Endothelial cell of umbilical vein (primary cell): ENCODE measurements around the gene GIMAP8. TPM values are rescaled to one million over a fixed set of nuclear protein-coding genes. Genes with fewer than 3 reads are reported as not detected.

Source experiments
- BruUV-seq: library from RNA; stranded (reverse); fragments of 400-500 nt; replicated peaks from 2 replicates; lab custom pipeline; 2021; lab: Mats Ljungman, UMichigan
- CTCF ChIA-PET: fragments of 300-600, 350-600 bp; sonication (Branson Sonifier 250); formaldehyde crosslinking; loops from one replicate; lab custom pipeline; 2021; ENCODE audit warnings: antibody characterized with exemption, inconsistent platforms; lab: Charles Lee
- POLR2A ChIA-PET: fragments of 300-600, 350-600 bp; sonication (Branson Sonifier 250); formaldehyde crosslinking; loops from one replicate; lab custom pipeline; 2021; ENCODE audit warnings: antibody characterized with exemption, inconsistent platforms; lab: Charles Lee
- DNase-seq: peaks from one replicate; pipeline ENCODE4 v3.0.0-alpha.2; 2011; ENCODE audit warnings: low read depth, low spot score
- FAIRE-seq: peaks from 2 replicates; lab custom pipeline; 2011; peaks lifted over from hg19 to GRCh38; lab: Jason Lieb, UNC
- H2AFZ ChIP-seq: 2 replicates; pipeline ENCODE4 v1.6.0; 2012; ENCODE audit warnings: low read depth, low read length, control low read depth, inconsistent platforms
- H3K27ac ChIP-seq: 2 replicates; pipeline ENCODE4 v1.5.1; 2011; ENCODE audit warnings: low read depth, mild to moderate bottlenecking, control low read depth, low read length, moderate library complexity; ENCODE audit not compliant: insufficient read depth
- H3K27me3 ChIP-seq, 2 experiments: 2 replicates each; pipeline versions ENCODE4 v1.6.0 to v1.6.1; 2011; ENCODE audit warnings: low read length in 2 of 2, mixed read lengths in 1 of 2; ENCODE audit not compliant: control insufficient read depth in 2 of 2, insufficient read depth in 2 of 2
- H3K36me3 ChIP-seq, 2 experiments: 2 replicates in 1 of 2; 3 replicates in 1 of 2; pipeline ENCODE4 v1.5.1; 2011; ENCODE audit warnings: low read length in 2 of 2, mild to moderate bottlenecking in 1 of 2, moderate library complexity in 1 of 2; ENCODE audit not compliant: control insufficient read depth in 2 of 2, insufficient read depth in 2 of 2; ENCODE audit errors: extremely low read depth in 1 of 2
- H3K4me1 ChIP-seq: 3 replicates; pipeline ENCODE4 v1.5.1; 2011; ENCODE audit warnings: mild to moderate bottlenecking, low read length; ENCODE audit not compliant: control insufficient read depth, insufficient read depth; ENCODE audit errors: extremely low read depth
- H3K4me2 ChIP-seq: 2 replicates; pipeline ENCODE4 v1.6.1; 2011; ENCODE audit warnings: low read length, control low read depth, mixed read lengths; ENCODE audit not compliant: insufficient read depth
- H3K4me3 ChIP-seq, 3 experiments: fragments of 200-600 bp in 1 of 3; sonication (generic), shearing (Covaris generic) in 1 of 3; replicated peaks in 1 of 3; 2 replicates each; pipeline ENCODE4 v1.5.1; 2011 to 2016; ENCODE audit warnings: control low read depth in 3 of 3, low read length in 3 of 3, mild to moderate bottlenecking in 2 of 3, inconsistent platforms in 1 of 3, low read depth in 1 of 3, moderate library complexity in 1 of 3; ENCODE audit not compliant: insufficient read depth in 1 of 3
- H3K79me2 ChIP-seq: 2 replicates; pipeline ENCODE4 v1.6.0; 2012; ENCODE audit warnings: low read length, inconsistent platforms; ENCODE audit not compliant: control insufficient read depth, insufficient read depth
- H3K9ac ChIP-seq: replicated peaks from 2 replicates; pipeline ENCODE3; 2011; ENCODE audit warnings: low read length, control low read depth; ENCODE audit not compliant: insufficient read depth; ENCODE audit errors: extremely low read depth
- H3K9me1 ChIP-seq: replicated peaks from 3 replicates; pipeline ENCODE4 v1.6.0; 2011; ENCODE audit warnings: mild to moderate bottlenecking, low read length; ENCODE audit not compliant: control insufficient read depth, insufficient read depth; ENCODE audit errors: extremely low read depth
- H3K9me3 ChIP-seq: replicated peaks from 2 replicates; pipeline ENCODE4 v1.5.1; 2012; ENCODE audit warnings: low read length, inconsistent platforms; ENCODE audit not compliant: control insufficient read depth, insufficient read depth
- H4K20me1 ChIP-seq: replicated peaks from 2 replicates; pipeline ENCODE3; 2011; ENCODE audit warnings: mild to moderate bottlenecking, low read length; ENCODE audit not compliant: control insufficient read depth, insufficient read depth; ENCODE audit errors: extremely low read depth
- EZH2 ChIP-seq: IDR thresholded peaks from 2 replicates; pipeline ENCODE4 v1.6.1; 2012; ENCODE audit warnings: borderline replicate concordance, low read depth, mild to moderate bottlenecking, moderate library complexity, low read length, inconsistent platforms; ENCODE audit not compliant: severe bottlenecking
- FOS ChIP-seq: IDR thresholded peaks from 2 replicates; pipeline ENCODE4 v1.6.1; 2011; ENCODE audit warnings: mild to moderate bottlenecking, low read length, moderate library complexity, borderline replicate concordance; ENCODE audit not compliant: insufficient read depth
- GATA2 ChIP-seq: IDR thresholded peaks from 2 replicates; pipeline ENCODE4 v1.7.0; 2011; ENCODE audit warnings: low read depth, mild to moderate bottlenecking, moderate library complexity, mixed read lengths, low read length; ENCODE audit not compliant: insufficient read length, insufficient read depth
- JUN ChIP-seq: IDR thresholded peaks from 2 replicates; pipeline ENCODE4 v1.6.1; 2011; ENCODE audit warnings: borderline replicate concordance, low read depth; ENCODE audit not compliant: insufficient read length, insufficient read depth
- MYC ChIP-seq: IDR thresholded peaks from one replicate; pipeline ENCODE4 v1.6.1; 2011; ENCODE audit warnings: mild to moderate bottlenecking, low read depth, low read length
- dilution Hi-C: fragments of 300-500 bp; cut with MboI; formaldehyde crosslinking; loops from one replicate; pipeline ENCODE4 v1.15.0; 2019; ENCODE audit warnings: low sequenced_read_pairs; ENCODE audit not compliant: extremely low pct_ligation_motif_present
- intact Hi-C: fragments of 100-400 bp; cut with micrococcal nuclease; formaldehyde crosslinking; loops from one replicate; pipeline ENCODE4 v1.10.0; 2022
- polyA plus RNA-seq, 4 experiments: library from polyadenylated mRNA; depleted of rRNA in 3 of 4; stranded (reverse) in 3 of 4; unstranded in 1 of 4; fragments of >200 nt; gene quantifications; 2 replicates each; pipeline versions ENCODE4 v1.2.1 to v1.2.3, GENCODE V29; 2011 to 2012; ENCODE audit warnings: missing spikeins in 1 of 4
- total RNA-seq: library from RNA; stranded (reverse); gene quantifications from 2 replicates; pipeline ENCODE4 v1.2.3, GENCODE V29; 2021

Gene GIMAP8
- total and polyA plus RNA-seq, 2 donors (not counting 3 experiments of a cell fraction or from before 2014, with no cell fraction given): 32.2 to 71.8 TPM

DNA sequence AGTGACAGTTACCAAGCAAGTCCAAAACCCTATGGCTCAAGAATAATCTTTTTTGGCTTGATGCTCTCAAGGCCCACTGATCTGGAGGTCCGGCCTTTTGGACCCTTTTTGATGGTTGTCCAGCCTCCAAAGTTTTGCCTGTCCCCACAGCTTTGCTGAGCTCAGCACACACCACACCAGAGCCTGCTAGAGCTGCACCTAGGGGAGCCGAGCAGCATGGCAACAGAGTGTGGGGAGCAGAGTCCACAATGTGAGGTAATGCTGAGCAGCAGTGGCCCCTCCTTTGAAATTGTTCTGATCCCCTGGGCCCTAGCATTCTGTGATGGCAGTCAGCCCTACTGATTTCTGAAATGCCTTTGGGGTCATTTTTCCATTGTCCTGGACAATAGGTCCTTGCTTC is 73.6 kb downstream of the GIMAP8 start:
- H3K4me1 ChIP-seq: no peaks in the 10 kb centered on the region
- H3K4me2 ChIP-seq: no peak overlapping the region
- peaks cover 6 to 12% of the 10 kb centered on the region in 2 experiments for H3K36me3 ChIP-seq
- dilution Hi-C loops (no loop called here), intact Hi-C loops (no loop called here)
- H2AFZ ChIP-seq: no peak overlapping the region
- H3K79me2 ChIP-seq: peaks cover 9% of the 10 kb centered on the region
- no TSS peak for BruUV-seq
- FAIRE-seq (no peak), DNase-seq (no peak)
- H3K9me3 ChIP-seq: no peaks in the 10 kb centered on the region
- POLR2A ChIA-PET: no interaction called here
- H3K9me1 ChIP-seq: no peaks in the 10 kb centered on the region
- CTCF ChIA-PET: no interaction called here
- TF ChIP-seq GATA2 (no peak), FOS (no peak), EZH2 (no peak), JUN (no peak), MYC (no peak)
- no peak overlapping the region for H3K9ac ChIP-seq
- no peak overlapping the region for H3K27ac ChIP-seq
- H4K20me1 ChIP-seq: no peaks in the 10 kb centered on the region
- H3K4me3 ChIP-seq: no peak overlapping the region
- no peaks in the 10 kb centered on the region for H3K27me3 ChIP-seq

Other genes with a start within 250 kb of the GIMAP8 start
- gene LRRC61, start 127.3 kb upstream of the GIMAP8 start, total RNA-seq: 0.39 TPM in 1 of 2 replicates, not detected in the other
- gene LRRC61, start 127.3 kb upstream of the GIMAP8 start, polyA plus RNA-seq: 0.72 TPM in 2 replicates
- 0.69 TPM in 1 of 2 replicates, not detected in the other for gene ACTR3C, start 127.1 kb upstream of the GIMAP8 start, total RNA-seq
- 0.24 and 0.33 TPM in 2 replicates for gene ACTR3C, start 127.1 kb upstream of the GIMAP8 start, polyA plus RNA-seq
- not detected in 2 replicates for gene RARRES2, start 109.0 kb upstream of the GIMAP8 start, total RNA-seq
- 0.24 TPM in 1 of 2 replicates, not detected in the other for gene RARRES2, start 109.0 kb upstream of the GIMAP8 start, polyA plus RNA-seq
- 139 and 140 TPM in 2 replicates for gene REPIN1, start 81.8 kb upstream of the GIMAP8 start, total RNA-seq
- 108 and 116 TPM in 2 replicates for gene REPIN1, start 81.8 kb upstream of the GIMAP8 start, polyA plus RNA-seq
- 8.3 and 9.7 TPM in 2 replicates for gene ZNF775, start 71.3 kb upstream of the GIMAP8 start, total RNA-seq
- gene ZNF775, start 71.3 kb upstream of the GIMAP8 start, polyA plus RNA-seq: 5.8 and 7.4 TPM in 2 replicates
- gene GIMAP7, start 64.2 kb downstream of the GIMAP8 start, total RNA-seq: 42.4 and 51.1 TPM in 2 replicates
- 37.9 and 43.4 TPM in 2 replicates for gene GIMAP7, start 64.2 kb downstream of the GIMAP8 start, polyA plus RNA-seq
- 168 and 174 TPM in 2 replicates for gene GIMAP4, start 116.8 kb downstream of the GIMAP8 start, total RNA-seq
- gene GIMAP4, start 116.8 kb downstream of the GIMAP8 start, polyA plus RNA-seq: 38.6 and 56.6 TPM in 2 replicates
- gene GIMAP6, start 181.8 kb downstream of the GIMAP8 start, total RNA-seq: 85.0 and 87.8 TPM in 2 replicates
- gene GIMAP6, start 181.8 kb downstream of the GIMAP8 start, polyA plus RNA-seq: 58.7 and 65.6 TPM in 2 replicates
- gene GIMAP2, start 235.1 kb downstream of the GIMAP8 start, total RNA-seq: 26.2 and 27.9 TPM in 2 replicates
- 18.0 and 21.3 TPM in 2 replicates for gene GIMAP2, start 235.1 kb downstream of the GIMAP8 start, polyA plus RNA-seq